ENCODE data around the gene CBFA2T3.

DNA sequence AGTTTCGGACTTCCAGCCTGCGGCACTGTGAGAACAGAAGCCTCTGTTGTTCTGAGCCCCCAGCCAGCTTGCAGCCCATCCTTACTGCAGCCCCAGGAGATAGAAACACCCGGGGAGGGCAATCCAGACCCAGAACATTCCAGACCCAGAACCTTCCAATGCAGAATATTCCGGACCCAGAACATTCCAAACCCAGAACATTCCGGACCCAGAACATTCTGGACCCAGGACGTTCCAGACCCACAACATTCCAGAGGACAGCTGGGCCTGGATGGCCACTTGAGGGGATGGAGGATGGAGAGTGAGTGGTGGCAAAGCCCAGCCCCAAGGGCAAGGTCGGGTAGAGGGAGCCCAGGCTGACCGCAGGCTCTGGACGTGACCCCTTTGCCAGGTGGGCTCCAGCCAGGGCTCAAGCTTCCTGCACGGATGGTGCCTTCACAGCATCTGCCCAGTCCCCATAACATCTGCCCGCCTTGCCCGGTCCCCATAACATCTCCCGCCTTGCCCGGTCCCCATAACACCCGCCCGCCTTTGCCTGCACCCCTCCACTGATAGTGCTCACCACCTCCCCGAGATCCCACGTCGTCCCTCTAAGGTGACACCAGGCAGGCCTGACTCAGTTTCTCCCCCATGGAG lies 3.5 kb downstream of the CBFA2T3 start:
- TF ChIP-seq, protein P1, sequence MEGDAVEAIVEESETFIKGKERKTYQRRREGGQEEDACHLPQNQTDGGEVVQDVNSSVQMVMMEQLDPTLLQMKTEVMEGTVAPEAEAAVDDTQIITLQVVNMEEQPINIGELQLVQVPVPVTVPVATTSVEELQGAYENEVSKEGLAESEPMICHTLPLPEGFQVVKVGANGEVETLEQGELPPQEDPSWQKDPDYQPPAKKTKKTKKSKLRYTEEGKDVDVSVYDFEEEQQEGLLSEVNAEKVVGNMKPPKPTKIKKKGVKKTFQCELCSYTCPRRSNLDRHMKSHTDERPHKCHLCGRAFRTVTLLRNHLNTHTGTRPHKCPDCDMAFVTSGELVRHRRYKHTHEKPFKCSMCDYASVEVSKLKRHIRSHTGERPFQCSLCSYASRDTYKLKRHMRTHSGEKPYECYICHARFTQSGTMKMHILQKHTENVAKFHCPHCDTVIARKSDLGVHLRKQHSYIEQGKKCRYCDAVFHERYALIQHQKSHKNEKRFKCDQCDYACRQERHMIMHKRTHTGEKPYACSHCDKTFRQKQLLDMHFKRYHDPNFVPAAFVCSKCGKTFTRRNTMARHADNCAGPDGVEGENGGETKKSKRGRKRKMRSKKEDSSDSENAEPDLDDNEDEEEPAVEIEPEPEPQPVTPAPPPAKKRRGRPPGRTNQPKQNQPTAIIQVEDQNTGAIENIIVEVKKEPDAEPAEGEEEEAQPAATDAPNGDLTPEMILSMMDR (IDR thresholded peaks at IDR 0.05): no peak
- TF ChIP-seq POLR2A (IDR thresholded peaks at IDR 0.05): no peak
